ENCODE data around the gene SGIP1.

Gene SGIP1

GRCh38 chr1:66552829-66553228, 18.9 kb downstream of the SGIP1 start:
- no peaks in the 10 kb centered on the region for H3K4me1 Mint-ChIP-seq
- no peaks in the 10 kb centered on the region for H3K9me3 Mint-ChIP-seq
- H3K36me3 Mint-ChIP-seq, result no peaks in the 10 kb centered on the region
- H3K4me3 Mint-ChIP-seq, result no peak overlapping the region
- H3K27me3 Mint-ChIP-seq, result peaks cover 12% of the 10 kb centered on the region
- CTCF ChIA-PET, result no interaction called here
- DNase-seq, result no peak
- H3K27ac Mint-ChIP-seq, result no peak overlapping the region

- no peak overlapping the region for H3K27ac Mint-ChIP-seq
- CTCF ChIA-PET, result no interaction called here
- H3K27me3 Mint-ChIP-seq, result peaks cover 12% of the 10 kb centered on the region
- H3K9me3 Mint-ChIP-seq, result no peaks in the 10 kb centered on the region
- H3K4me1 Mint-ChIP-seq, result no peaks in the 10 kb centered on the region
- no peak overlapping the region for H3K4me3 Mint-ChIP-seq
- no peak for DNase-seq
- H3K36me3 Mint-ChIP-seq, result no peaks in the 10 kb centered on the region
Measured at GRCh38 chr1:66553846-66554245, 19.9 kb downstream of the SGIP1 start.

GRCh38 chr1:66556161-66556611, 22.2 kb downstream of the SGIP1 start:
- H3K4me1 Mint-ChIP-seq, result no peaks in the 10 kb centered on the region
- DNase-seq, result no peak
- CTCF ChIA-PET, result no interaction called here

GRCh38 chr1:66557157-66557556, 23.2 kb downstream of the SGIP1 start:
- H3K4me3 Mint-ChIP-seq, result no peak overlapping the region
- no peaks in the 10 kb centered on the region for H3K4me1 Mint-ChIP-seq
- CTCF ChIA-PET, result no interaction called here
- H3K36me3 Mint-ChIP-seq, result no peaks in the 10 kb centered on the region
- DNase-seq, result no peak
- no peaks in the 10 kb centered on the region for H3K9me3 Mint-ChIP-seq
- peaks cover 10% of the 10 kb centered on the region for H3K27me3 Mint-ChIP-seq
- H3K27ac Mint-ChIP-seq, result no peak overlapping the region

More at GRCh38 chr1:66556161-66556611, 22.2 kb downstream of the SGIP1 start:
- no peak overlapping the region for H3K4me3 Mint-ChIP-seq
- H3K27me3 Mint-ChIP-seq, result peaks cover 12% of the 10 kb centered on the region
- H3K27ac Mint-ChIP-seq, result no peak overlapping the region
- no peaks in the 10 kb centered on the region for H3K36me3 Mint-ChIP-seq
- no peaks in the 10 kb centered on the region for H3K9me3 Mint-ChIP-seq

GRCh38 chr1:66559517-66559916, 25.6 kb downstream of the SGIP1 start:
- H3K36me3 Mint-ChIP-seq, result no peaks in the 10 kb centered on the region
- H3K27me3 Mint-ChIP-seq, result peaks cover 14% of the 10 kb centered on the region
- DNase-seq, result no peak
- H3K9me3 Mint-ChIP-seq, result no peaks in the 10 kb centered on the region
- CTCF ChIA-PET, result no interaction called here
- H3K4me1 Mint-ChIP-seq, result no peaks in the 10 kb centered on the region
- no peak overlapping the region for H3K27ac Mint-ChIP-seq
- no peak overlapping the region for H3K4me3 Mint-ChIP-seq

GRCh38 chr1:66562561-66562960, 28.6 kb downstream of the SGIP1 start:
- Mint-ChIP-seq H3K9me3 (no peaks in the 10 kb centered on the region), H3K4me1 (no peaks in the 10 kb centered on the region), H3K4me3 (no peak overlapping the region), H3K36me3 (no peaks in the 10 kb centered on the region), H3K27me3 (peaks cover 9% of the 10 kb centered on the region), H3K27ac (no peak overlapping the region)
- DNase-seq, result no peak
- CTCF ChIA-PET, result no interaction called here

- Mint-ChIP-seq H3K36me3 (no peaks in the 10 kb centered on the region), H3K27me3 (peaks cover 9% of the 10 kb centered on the region), H3K27ac (no peak overlapping the region), H3K4me1 (no peaks in the 10 kb centered on the region), H3K4me3 (no peak overlapping the region), H3K9me3 (no peaks in the 10 kb centered on the region)
- CTCF ChIA-PET, result no interaction called here
- no peak for DNase-seq
Measured at GRCh38 chr1:66563094-66563800, 29.3 kb downstream of the SGIP1 start.

- Mint-ChIP-seq H3K9me3 (no peaks in the 10 kb centered on the region), H3K36me3 (no peaks in the 10 kb centered on the region), H3K27me3 (peaks cover 9% of the 10 kb centered on the region), H3K27ac (no peak overlapping the region), H3K4me3 (no peak overlapping the region), H3K4me1 (no peaks in the 10 kb centered on the region)
- no peak for DNase-seq
- CTCF ChIA-PET, result interaction anchor here (0.6 kb wide), 1 partner anchor 1129 kb away, joined by 3 read pairs; no protein-coding TSS in a partner anchor
Measured at GRCh38 chr1:66563941-66564630, 30.1 kb downstream of the SGIP1 start.

GRCh38 chr1:66570196-66570595, 36.2 kb downstream of the SGIP1 start:
- H3K9me3 Mint-ChIP-seq, result no peaks in the 10 kb centered on the region

GRCh38 chr1:66571789-66572188, 37.8 kb downstream of the SGIP1 start:
- Mint-ChIP-seq H3K4me1 (no peaks in the 10 kb centered on the region), H3K36me3 (no peaks in the 10 kb centered on the region), H3K4me3 (no peak overlapping the region), H3K9me3 (no peaks in the 10 kb centered on the region), H3K27ac (no peak overlapping the region), H3K27me3 (peaks cover 4% of the 10 kb centered on the region)
- DNase-seq, result no peak
- CTCF ChIA-PET, result no interaction called here

More at GRCh38 chr1:66570196-66570595, 36.2 kb downstream of the SGIP1 start:
- H3K36me3 Mint-ChIP-seq, result no peaks in the 10 kb centered on the region
- no peak overlapping the region for H3K27ac Mint-ChIP-seq
- no peak overlapping the region for H3K4me3 Mint-ChIP-seq
- no peaks in the 10 kb centered on the region for H3K27me3 Mint-ChIP-seq
- H3K4me1 Mint-ChIP-seq, result no peaks in the 10 kb centered on the region
- CTCF ChIA-PET, result no interaction called here
- DNase-seq, result no peak

- CTCF ChIA-PET, result no interaction called here
- H3K9me3 Mint-ChIP-seq, result no peaks in the 10 kb centered on the region
- no peak overlapping the region for H3K27ac Mint-ChIP-seq
- no peaks in the 10 kb centered on the region for H3K36me3 Mint-ChIP-seq
- DNase-seq, result no peak
- peaks cover 9% of the 10 kb centered on the region for H3K27me3 Mint-ChIP-seq
- no peaks in the 10 kb centered on the region for H3K4me1 Mint-ChIP-seq
- H3K4me3 Mint-ChIP-seq, result no peak overlapping the region
Measured at GRCh38 chr1:66575739-66576138, 41.8 kb downstream of the SGIP1 start.

- H3K4me3 Mint-ChIP-seq, result no peak overlapping the region
- no peaks in the 10 kb centered on the region for H3K4me1 Mint-ChIP-seq
- H3K36me3 Mint-ChIP-seq, result no peaks in the 10 kb centered on the region
- no peaks in the 10 kb centered on the region for H3K9me3 Mint-ChIP-seq
- peaks cover 9% of the 10 kb centered on the region for H3K27me3 Mint-ChIP-seq
- H3K27ac Mint-ChIP-seq, result no peak overlapping the region
- CTCF ChIA-PET, result no interaction called here
- DNase-seq, result no peak
Measured at GRCh38 chr1:66576645-66577044, 42.7 kb downstream of the SGIP1 start.

- DNase-seq, result no peak
- no peak overlapping the region for H3K27ac Mint-ChIP-seq
Measured at GRCh38 chr1:66578841-66579240, 44.9 kb downstream of the SGIP1 start.

GRCh38 chr1:66580081-66580480, 46.1 kb downstream of the SGIP1 start:
- Mint-ChIP-seq H3K4me1 (no peaks in the 10 kb centered on the region), H3K4me3 (no peak overlapping the region), H3K27me3 (peaks cover 9% of the 10 kb centered on the region), H3K27ac (no peak overlapping the region), H3K9me3 (no peaks in the 10 kb centered on the region), H3K36me3 (no peaks in the 10 kb centered on the region)
- no peak for DNase-seq
- CTCF ChIA-PET, result no interaction called here

More at GRCh38 chr1:66578841-66579240, 44.9 kb downstream of the SGIP1 start:
- CTCF ChIA-PET, result no interaction called here
- H3K27me3 Mint-ChIP-seq, result peaks cover 9% of the 10 kb centered on the region
- no peak overlapping the region for H3K4me3 Mint-ChIP-seq
- no peaks in the 10 kb centered on the region for H3K36me3 Mint-ChIP-seq
- no peaks in the 10 kb centered on the region for H3K4me1 Mint-ChIP-seq
- H3K9me3 Mint-ChIP-seq, result no peaks in the 10 kb centered on the region

- H3K4me1 Mint-ChIP-seq, result no peaks in the 10 kb centered on the region
- no peak overlapping the region for H3K27ac Mint-ChIP-seq
- DNase-seq, result no peak
- CTCF ChIA-PET, result no interaction called here
- H3K27me3 Mint-ChIP-seq, result no peaks in the 10 kb centered on the region
- H3K4me3 Mint-ChIP-seq, result no peak overlapping the region
- H3K9me3 Mint-ChIP-seq, result no peaks in the 10 kb centered on the region
- no peaks in the 10 kb centered on the region for H3K36me3 Mint-ChIP-seq
Measured at GRCh38 chr1:66583021-66583420, 49.1 kb downstream of the SGIP1 start.

All from activated naive CD4-positive, alpha-beta T cell treated with anti-CD3 and anti-CD28 coated beads, Interleukin-2, amount 10 ng/mL, durations not matched to agents 7 days and 5 days (primary cell).